ENCODE data around the gene SALL2. TPM values are rescaled to one million over a fixed set of nuclear protein-coding genes. Genes with fewer than 3 reads are reported as not detected.
A peak's percentile ranks its signal among the peaks of the same experiment; 100 is the strongest.

SALL2 gene
- polyA plus RNA-seq, 1 of the 3 experiments (the other 2 are of a cell fraction): 9.1 TPM

- no peak for DNase-seq
- H3K4me3 ChIP-seq (ENCODE audit: low read depth in 2 of 2, low read length in 1 of 2): peak overlapping the region; percentile 69 to 99
- ChIA-PET CTCF (interaction anchor here (0.6 to 4.8 kb wide), 9 partner anchors 13 to 80 kb away, joined by 3 to 40 read pairs (median 7); partner anchors contain the start of genes CHD8, METTL3 and SALL2), POLR2A (interaction anchor here (0.7 to 2.4 kb wide), 5 partner anchors 18 to 50 kb away, joined by 3 to 11 read pairs (median 5); partner anchors contain the start of genes CHD8, METTL3 and SALL2)
- H3K9me2 ChIP-seq: no peaks in the 10 kb centered on the region
- TF ChIP-seq ELF1 (IDR thresholded peaks at IDR 0.05): no peak
- no peak for TF ChIP-seq TEAD4 (IDR thresholded peaks at IDR 0.05; ENCODE audit: borderline replicate concordance, insufficient read depth)
- no peak for TF ChIP-seq MAX (IDR thresholded peaks at IDR 0.05; ENCODE audit: low read depth)
- TF ChIP-seq IRF3 (IDR thresholded peaks at IDR 0.05; ENCODE audit: low read depth, low read length): no peak
- TF ChIP-seq USF1 (IDR thresholded peaks at IDR 0.05; ENCODE audit: borderline replicate concordance, low read depth): no peak
- no peak for TF ChIP-seq USF2 (IDR thresholded peaks at IDR 0.05; ENCODE audit: borderline replicate concordance, low read depth, low read length)
- TF ChIP-seq PBX3 (IDR thresholded peaks at IDR 0.05): no peak
- TF ChIP-seq ZBTB33 (IDR thresholded peaks at IDR 0.05; ENCODE audit: borderline replicate concordance, low read depth): no peak
- no peak for TF ChIP-seq TCF12 (IDR thresholded peaks at IDR 0.05)
- no peak for TF ChIP-seq NFIC (IDR thresholded peaks at IDR 0.05; ENCODE audit: borderline replicate concordance)
- TF ChIP-seq POLR2AphosphoS5 (IDR thresholded peaks at IDR 0.05; ENCODE audit: low read depth, low read length): no peak
- TF ChIP-seq SMC3 (IDR thresholded peaks at IDR 0.05; ENCODE audit: low read depth, low read length): no peak
- TF ChIP-seq RCOR1 (IDR thresholded peaks at IDR 0.05; ENCODE audit: low read length): no peak
- TF ChIP-seq EZH2phosphoT487 (IDR thresholded peaks at IDR 0.05; ENCODE audit: borderline replicate concordance, low read depth): no peak
- TF ChIP-seq EP300 (IDR thresholded peaks at IDR 0.05; ENCODE audit: borderline replicate concordance in 1 of 2, low read depth in 1 of 2, low read length in 1 of 2): no peak
- TF ChIP-seq RAD21 (IDR thresholded peaks at IDR 0.05; ENCODE audit: low read length): no peak
- no peak for TF ChIP-seq GABPA (IDR thresholded peaks at IDR 0.05; ENCODE audit: low read depth)
- no peak for TF ChIP-seq MXI1 (IDR thresholded peaks at IDR 0.05; ENCODE audit: low read depth, low read length)
- no peak for TF ChIP-seq RFX5 (IDR thresholded peaks at IDR 0.05; ENCODE audit: low read length)
- TF ChIP-seq MEF2A (IDR thresholded peaks at IDR 0.05; ENCODE audit: borderline replicate concordance, low read depth): no peak
- 47% methylated on average over 10 of the region's 10 CpGs for WGBS (ENCODE audit: low lambda C conversion rate)
- peak overlapping the region; percentile 79 for H2AFZ ChIP-seq (ENCODE audit: low read depth)
- H3K79me2 ChIP-seq (ENCODE audit: insufficient read depth): peaks cover 53% of the 10 kb centered on the region
- no peaks in the 10 kb centered on the region for H3K27me3 ChIP-seq (ENCODE audit: insufficient read depth)
- peaks cover 11 to 14% of the 10 kb centered on the region in 2 experiments for H3K36me3 ChIP-seq (replicated peaks in 1 of 2; ENCODE audit: control insufficient read depth in 1 of 2, insufficient read depth in 2 of 2, low read length in 1 of 2)
- H3F3A ChIP-seq (replicated peaks; ENCODE audit: insufficient read depth): no peaks in the 10 kb centered on the region
- peak overlapping the region; percentile 69 for H3K4me2 ChIP-seq
- peak overlapping the region; percentile 70 to 78; a peak in 3 of 4 replicates for H3K27ac ChIP-seq (ENCODE audit: low read depth in 2 of 2, low read length in 1 of 2)
- no peaks in the 10 kb centered on the region for H3K9me3 ChIP-seq
- H4K20me1 ChIP-seq (ENCODE audit: insufficient read depth): no peaks in the 10 kb centered on the region
- H3K4me1 ChIP-seq (ENCODE audit: control insufficient read depth in 1 of 2, insufficient read depth in 2 of 2, low read depth in 1 of 2, low read length in 1 of 2): peaks cover 4 to 6% of the 10 kb centered on the region in 2 experiments; a peak in 2 of 4 replicates
- H3K9ac ChIP-seq: peak overlapping the region; percentile 80
Observed at GRCh38 chr14:21475767-21476522, 50.2 kb downstream of the SALL2 start.

Data from SK-N-SH (cell line).